Erythroblast (primary cell): ENCODE results near the gene MCF2L.
"Not testable (repeated sequence)": the region's sequence is repeated elsewhere in the genome, so short reads cannot be mapped to it uniquely, and the experiment has no call there.

ENCODE experiments used
- DNase-seq, 2 experiments: peaks; one replicate each; lab custom pipeline; 2025; lab: John Stamatoyannopoulos, UW
- GATA1 ChIP-seq: IDR thresholded peaks from 2 replicates; pipeline ENCODE4 v1.6.1; 2011; ENCODE audit warnings: low read depth, mild to moderate bottlenecking, control low read depth, low read length, moderate library complexity
- POLR2A ChIP-seq: IDR thresholded peaks from 2 replicates; pipeline ENCODE4 v1.6.1; 2011; ENCODE audit warnings: mild to moderate bottlenecking, low read length

Gene MCF2L

GRCh38 chr13:113110048-113110851, 141.2 kb downstream of the MCF2L start:
- TF ChIP-seq GATA1 (no peak), POLR2A (no peak)
- DNase-seq, result no peak

- no peak for DNase-seq
- TF ChIP-seq POLR2A, result no peak
- TF ChIP-seq GATA1, result no peak
Measured at GRCh38 chr13:113110852-113111315, 141.9 kb downstream of the MCF2L start.

GRCh38 chr13:113111821-113112220, 142.8 kb downstream of the MCF2L start:
- not testable (repeated sequence) for DNase-seq

- DNase-seq, result not testable (repeated sequence)
Measured at GRCh38 chr13:113112475-113112874, 143.5 kb downstream of the MCF2L start.

GRCh38 chr13:113112893-113113845, 144.2 kb downstream of the MCF2L start:
- TF ChIP-seq GATA1 (no peak), POLR2A (no peak)
- DNase-seq, result no peak

- DNase-seq, result no peak
- TF ChIP-seq GATA1 (no peak), POLR2A (no peak)
Measured at GRCh38 chr13:113113846-113114271, 144.8 kb downstream of the MCF2L start.

- TF ChIP-seq POLR2A, result no peak
- TF ChIP-seq GATA1, result no peak
- no peak for DNase-seq
Measured at GRCh38 chr13:113114511-113115362, 145.7 kb downstream of the MCF2L start.

GRCh38 chr13:113115363-113116205, 146.6 kb downstream of the MCF2L start:
- TF ChIP-seq GATA1, result no peak
- no peak for TF ChIP-seq POLR2A
- DNase-seq, result no peak

- TF ChIP-seq POLR2A (no peak), GATA1 (no peak)
- no peak for DNase-seq
Measured at GRCh38 chr13:113116206-113116800, 147.3 kb downstream of the MCF2L start.

GRCh38 chr13:113116871-113117271, 147.9 kb downstream of the MCF2L start:
- TF ChIP-seq POLR2A (no peak), GATA1 (no peak)
- DNase-seq, result no peak

GRCh38 chr13:113117335-113117872, 148.4 kb downstream of the MCF2L start:
- DNase-seq, result no peak
- TF ChIP-seq POLR2A, result no peak
- TF ChIP-seq GATA1, result no peak

- DNase-seq, result no peak
- no peak for TF ChIP-seq POLR2A
- no peak for TF ChIP-seq GATA1
Measured at GRCh38 chr13:113117911-113118260, 148.9 kb downstream of the MCF2L start.
